Measurements from ENCODE around the gene TPSB2. TPM values are rescaled to one million over a fixed set of nuclear protein-coding genes. Genes with fewer than 3 reads are reported as not detected.

Gene TPSB2
- total RNA-seq, 1 donor from 2014 or later = 215 TPM

GRCh38 chr16:1220098-1220728, 9.8 kb downstream of the TPSB2 start:
- no peak for DNase-seq (ENCODE audit: low spot score)

GRCh38 chr16:1218930-1219611, 10.9 kb downstream of the TPSB2 start:
- no peak for DNase-seq (ENCODE audit: low spot score)

DNA sequence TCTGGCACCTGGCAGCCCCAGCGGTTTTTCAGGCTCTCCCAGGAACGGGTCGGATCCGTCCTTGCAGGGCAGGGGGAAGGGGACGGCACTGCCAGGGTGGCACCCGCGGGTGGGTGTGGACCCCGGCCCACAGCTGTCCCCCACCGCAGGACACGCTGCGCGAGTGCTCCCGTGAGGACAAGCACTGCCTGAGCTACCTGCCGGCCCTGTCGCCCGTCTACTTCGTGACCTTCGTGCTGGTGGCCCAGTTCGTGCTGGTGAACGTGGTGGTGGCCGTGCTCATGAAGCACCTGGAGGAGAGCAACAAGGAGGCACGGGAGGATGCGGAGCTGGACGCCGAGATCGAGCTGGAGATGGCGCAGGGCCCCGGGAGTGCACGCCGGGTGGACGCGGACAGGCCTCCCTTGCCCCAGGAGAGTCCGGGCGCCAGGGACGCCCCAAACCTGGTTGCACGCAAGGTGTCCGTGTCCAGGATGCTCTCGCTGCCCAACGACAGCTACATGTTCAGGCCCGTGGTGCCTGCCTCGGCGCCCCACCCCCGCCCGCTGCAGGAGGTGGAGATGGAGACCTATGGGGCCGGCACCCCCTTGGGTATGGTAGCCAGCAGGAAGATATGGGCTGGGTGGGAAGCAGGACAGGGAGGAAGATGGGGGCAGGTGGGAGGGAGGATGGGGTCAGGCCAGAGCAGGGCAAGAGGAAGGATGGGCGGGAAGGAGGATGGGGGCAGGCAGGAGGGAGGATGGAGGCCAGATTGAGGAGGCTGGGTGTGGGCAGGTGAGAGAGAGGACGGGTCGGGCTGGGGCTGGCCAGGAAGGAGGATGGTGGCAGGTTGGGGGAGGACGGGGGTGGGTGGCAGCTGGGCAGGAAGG, 11.7 kb downstream of the TPSB2 start:
- DNase-seq (ENCODE audit: low spot score) = no peak

DNA sequence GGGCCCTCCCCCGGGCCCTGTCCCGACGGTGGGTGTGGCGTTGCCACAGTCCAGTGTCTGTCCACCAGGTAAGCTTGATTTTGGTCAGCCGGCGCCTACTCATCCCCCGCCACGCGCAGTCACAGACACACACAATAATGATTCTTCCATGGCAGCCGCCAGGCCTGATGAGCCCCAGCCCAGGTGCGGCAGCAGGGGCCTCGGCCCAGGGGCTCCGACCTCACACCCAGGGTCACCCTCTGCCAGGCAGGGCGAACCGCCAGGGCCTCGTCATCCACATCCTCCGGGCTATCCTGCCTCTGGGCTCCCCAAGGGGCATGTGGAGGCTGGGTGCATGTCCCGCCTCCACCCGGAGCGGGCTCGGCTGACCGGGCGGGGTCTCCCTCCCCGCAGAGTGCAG, 12.5 kb downstream of the TPSB2 start:
- no peak for DNase-seq (ENCODE audit: low spot score)

DNA sequence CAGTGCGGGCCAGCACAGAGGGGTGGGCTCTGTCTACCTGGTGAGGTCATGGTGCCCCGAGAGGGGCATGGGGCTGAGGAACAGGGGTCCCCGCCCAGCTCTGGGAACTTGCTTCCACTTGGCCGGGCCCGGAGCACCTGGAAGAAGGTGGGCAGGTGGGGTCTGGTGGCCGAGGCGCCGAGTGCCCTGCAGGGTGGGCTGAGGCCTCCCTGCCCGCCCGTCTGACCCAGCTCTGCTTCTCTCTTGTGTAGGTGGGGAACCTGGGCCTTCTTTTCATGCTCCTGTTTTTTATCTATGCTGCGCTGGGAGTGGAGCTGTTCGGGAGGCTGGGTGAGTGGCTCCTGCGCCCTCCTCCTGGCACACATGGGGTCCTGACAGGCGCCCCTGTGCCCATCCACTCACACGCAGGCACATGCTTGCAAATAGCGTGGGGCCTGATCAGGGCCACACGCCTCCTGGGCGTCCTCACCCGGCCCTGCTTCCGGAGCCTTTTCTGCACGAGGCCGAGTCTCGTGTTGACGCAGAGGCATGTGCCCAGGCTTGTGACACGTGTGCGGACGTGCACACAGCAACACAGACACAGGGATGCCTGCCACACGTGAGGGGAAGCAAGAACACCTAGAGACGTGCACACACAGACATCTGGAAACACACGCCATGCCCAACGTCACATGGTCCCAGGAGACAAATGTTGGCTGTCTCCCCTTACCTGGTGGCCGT, 13.1 kb downstream of the TPSB2 start:
- no peak for DNase-seq (ENCODE audit: low spot score)

GRCh38 chr16:1216296-1216619, 13.7 kb downstream of the TPSB2 start:
- DNase-seq (ENCODE audit: low spot score) = no peak

DNA sequence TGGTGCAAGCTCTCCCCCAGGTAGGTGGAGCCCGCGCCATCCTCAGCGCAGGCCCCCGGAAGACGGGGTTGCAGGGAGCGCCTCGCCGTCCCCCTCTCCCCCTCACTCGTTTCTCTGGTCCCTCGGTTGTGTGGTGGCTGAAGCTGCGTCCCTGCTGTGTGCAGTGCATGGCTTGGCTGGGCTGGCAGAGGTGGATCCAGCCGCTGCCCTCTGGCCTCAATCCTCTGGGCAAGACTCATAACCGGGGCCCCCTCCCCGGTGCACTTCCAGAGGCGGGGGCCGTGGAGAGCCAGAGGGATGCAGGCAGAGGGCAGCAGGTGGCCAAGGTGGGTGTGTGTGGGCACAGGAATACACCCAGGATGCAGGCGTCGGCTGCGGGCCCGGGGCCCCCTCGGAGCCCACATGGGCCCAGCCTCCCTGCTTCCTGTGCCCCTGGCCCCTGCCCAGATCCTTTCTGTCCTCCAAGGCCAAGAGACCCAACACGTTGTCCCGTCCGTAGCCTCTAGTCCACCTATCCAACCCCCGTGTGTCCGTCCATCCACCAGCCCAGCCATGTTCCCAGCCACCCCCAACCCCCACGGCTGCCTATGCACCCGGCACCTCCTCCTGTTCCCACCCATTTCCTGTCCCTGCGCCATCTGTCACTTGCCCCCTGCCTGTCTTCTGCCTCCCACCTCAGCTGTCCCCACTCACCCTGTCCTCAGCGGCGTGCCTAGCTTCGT, 14.2 kb downstream of the TPSB2 start:
- no peak for DNase-seq (ENCODE audit: low spot score)

- DNase-seq (ENCODE audit: low spot score) = no peak
Measured at GRCh38 chr16:1214719-1215118, 15.3 kb downstream of the TPSB2 start.

- no peak for DNase-seq (ENCODE audit: low spot score)
Measured at GRCh38 chr16:1213796-1214372, 16.1 kb downstream of the TPSB2 start.

GRCh38 chr16:1213231-1213630, 16.8 kb downstream of the TPSB2 start:
- DNase-seq (ENCODE audit: low spot score) = no peak

DNA sequence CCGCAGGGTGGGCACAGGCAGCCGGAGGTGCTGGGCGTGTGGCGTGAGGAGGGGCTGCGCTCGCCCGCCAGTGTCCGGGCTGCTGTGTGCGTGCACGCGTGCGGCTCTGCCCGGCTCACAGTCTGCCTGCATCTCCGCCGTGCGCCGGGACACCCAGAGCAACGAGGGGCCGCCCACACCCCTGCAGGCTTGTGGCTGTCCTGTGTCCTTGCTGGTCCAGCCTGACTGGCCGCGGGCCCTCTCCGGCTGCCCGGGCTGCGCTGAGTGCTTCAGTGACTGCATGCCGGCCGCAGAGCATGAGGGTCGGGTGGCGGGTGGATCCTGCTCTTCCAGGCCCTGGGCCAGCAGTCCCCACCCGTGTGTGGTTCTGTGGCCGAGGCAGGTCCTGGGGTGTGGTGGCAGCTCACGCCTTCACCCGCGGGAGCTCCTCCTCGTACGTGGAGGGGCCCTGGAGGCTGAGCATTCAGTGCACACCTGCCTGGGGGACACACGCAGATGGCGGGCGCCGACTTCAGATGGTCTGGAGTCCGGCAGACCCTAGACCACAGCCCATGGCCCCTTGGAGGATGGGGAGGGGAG, 17.3 kb downstream of the TPSB2 start:
- no peak for DNase-seq (ENCODE audit: low spot score)

- DNase-seq (ENCODE audit: low spot score) = no peak
Measured at GRCh38 chr16:1211451-1212268, 18.3 kb downstream of the TPSB2 start.

- DNase-seq (ENCODE audit: low spot score) = no peak
Measured at GRCh38 chr16:1210461-1210860, 19.5 kb downstream of the TPSB2 start.

DNA sequence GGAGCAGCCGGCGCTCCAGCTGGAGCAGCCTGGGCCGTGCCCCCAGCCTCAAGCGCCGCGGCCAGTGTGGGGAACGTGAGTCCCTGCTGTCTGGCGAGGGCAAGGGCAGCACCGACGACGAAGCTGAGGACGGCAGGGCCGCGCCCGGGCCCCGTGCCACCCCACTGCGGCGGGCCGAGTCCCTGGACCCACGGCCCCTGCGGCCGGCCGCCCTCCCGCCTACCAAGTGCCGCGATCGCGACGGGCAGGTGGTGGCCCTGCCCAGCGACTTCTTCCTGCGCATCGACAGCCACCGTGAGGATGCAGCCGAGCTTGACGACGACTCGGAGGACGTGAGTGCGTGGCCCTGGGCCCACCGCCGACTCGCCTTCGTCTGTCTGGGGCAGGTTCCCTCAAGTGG, 20.9 kb downstream of the TPSB2 start:
- DNase-seq (ENCODE audit: low spot score) = no peak

DNA sequence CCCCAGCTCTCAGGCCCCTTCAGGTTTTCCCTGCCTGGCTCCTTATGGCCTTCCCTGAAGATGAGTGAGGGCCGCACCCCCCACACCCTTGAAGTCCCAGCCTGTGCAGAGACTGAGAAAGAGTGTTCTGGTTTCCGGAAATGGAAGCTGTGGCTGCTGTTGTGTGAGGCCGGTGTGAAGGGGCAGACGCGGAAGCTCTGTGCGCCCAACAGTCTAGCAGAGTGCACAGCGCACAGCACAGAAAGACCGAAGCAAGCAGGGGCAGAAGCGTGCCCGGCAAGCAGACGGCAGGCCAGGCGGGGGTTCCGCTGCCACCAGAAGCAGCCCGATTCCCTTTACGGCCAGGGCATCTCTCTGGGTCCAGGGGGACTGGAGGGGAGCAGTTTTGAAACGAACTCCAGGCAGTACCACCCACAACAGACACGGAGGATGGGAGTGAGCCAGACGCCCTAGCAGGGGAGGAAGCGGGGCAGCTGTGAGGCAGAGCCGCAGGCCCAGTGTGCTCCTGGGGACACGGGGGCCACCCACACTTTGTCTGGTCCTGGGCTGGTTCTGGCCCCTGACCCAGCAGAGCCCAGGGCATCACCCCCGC, 21.6 kb downstream of the TPSB2 start:
- no peak for DNase-seq (ENCODE audit: low spot score)

GRCh38 chr16:1206786-1207185, 23.2 kb downstream of the TPSB2 start:
- DNase-seq (ENCODE audit: low spot score) = no peak

- DNase-seq (ENCODE audit: low spot score) = no peak
Measured at GRCh38 chr16:1206326-1206725, 23.7 kb downstream of the TPSB2 start.

- DNase-seq (ENCODE audit: low spot score) = no peak
Measured at GRCh38 chr16:1204933-1205332, 25.1 kb downstream of the TPSB2 start.

- no peak for DNase-seq (ENCODE audit: low spot score)
Measured at GRCh38 chr16:1202274-1202673, 27.7 kb downstream of the TPSB2 start.

- no peak for DNase-seq (ENCODE audit: low spot score)
Measured at GRCh38 chr16:1201444-1201843, 28.5 kb downstream of the TPSB2 start.
